HG02642 (cell line): ENCODE measurements around the gene PCDHGC4.

Source experiments
- ATAC-seq: cut with Tn5 transposase; IDR thresholded peaks from one replicate; pipeline ENCODE4 v1.9.1; 2021; ENCODE audit warnings: mild to moderate bottlenecking; ENCODE audit not compliant: unreplicated experiment, poor library complexity

The PCDHGC4 gene

DNA sequence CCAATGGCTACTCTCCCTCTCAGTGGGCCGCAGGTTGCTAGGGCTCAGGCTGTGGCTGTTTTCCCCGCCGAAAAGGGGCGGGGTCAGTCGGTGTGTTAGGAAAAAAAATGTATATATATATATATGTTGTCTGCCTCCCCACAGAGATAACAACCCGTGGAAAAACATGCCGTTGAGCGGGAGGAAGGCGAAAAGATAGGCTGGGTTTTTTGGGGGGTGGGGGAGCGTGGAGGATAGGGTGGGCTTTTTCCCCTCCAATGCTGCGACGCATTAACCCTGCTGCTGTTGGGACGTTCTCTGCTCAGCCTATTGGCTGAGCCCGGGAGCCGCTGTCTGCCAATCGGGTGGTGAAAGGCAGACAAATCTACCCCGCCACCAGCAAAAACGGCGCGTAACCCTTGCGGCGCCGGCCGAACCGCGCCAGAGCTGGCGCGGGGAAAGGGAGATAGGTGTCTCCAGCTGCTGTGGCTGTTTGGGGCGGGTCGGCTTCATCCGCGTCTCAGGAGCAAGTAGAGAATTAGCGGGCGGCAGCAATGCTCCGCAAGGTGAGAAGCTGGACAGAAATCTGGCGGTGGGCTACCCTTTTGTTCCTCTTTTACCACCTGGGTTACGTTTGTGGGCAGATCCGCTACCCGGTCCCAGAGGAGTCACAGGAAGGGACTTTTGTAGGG is at the start of gene PCDHGC4:
Gene PCDHGC4 (plus strand): TSS at position 390 of the 671 bp plus-strand sequence. CDS start 144 bp downstream, at position 534.
- peak; percentile 49 for ATAC-seq

DNA sequence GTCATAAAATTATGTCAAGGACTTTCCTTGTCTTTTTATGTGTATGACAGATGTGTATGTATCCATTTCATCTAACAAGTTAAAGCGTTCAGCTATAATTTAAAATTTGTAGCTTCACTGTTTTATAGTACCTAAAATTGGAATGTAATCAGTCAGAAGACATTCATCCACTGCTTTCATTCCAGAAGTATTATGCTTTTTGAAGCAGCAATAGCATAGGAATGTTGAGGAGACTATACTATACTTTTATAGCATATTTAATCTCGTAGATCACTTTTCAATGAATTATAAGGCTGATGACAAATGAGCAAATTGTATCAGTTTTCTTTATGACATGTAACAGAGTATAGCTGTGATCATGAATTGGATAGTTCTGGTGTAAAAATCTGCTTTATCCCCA is 47.6 kb upstream of the PCDHGC4 start:
- no peak for ATAC-seq

- no peak for ATAC-seq
Measured at GRCh38 chr5:141439411-141440141, 45.3 kb upstream of the PCDHGC4 start.

DNA sequence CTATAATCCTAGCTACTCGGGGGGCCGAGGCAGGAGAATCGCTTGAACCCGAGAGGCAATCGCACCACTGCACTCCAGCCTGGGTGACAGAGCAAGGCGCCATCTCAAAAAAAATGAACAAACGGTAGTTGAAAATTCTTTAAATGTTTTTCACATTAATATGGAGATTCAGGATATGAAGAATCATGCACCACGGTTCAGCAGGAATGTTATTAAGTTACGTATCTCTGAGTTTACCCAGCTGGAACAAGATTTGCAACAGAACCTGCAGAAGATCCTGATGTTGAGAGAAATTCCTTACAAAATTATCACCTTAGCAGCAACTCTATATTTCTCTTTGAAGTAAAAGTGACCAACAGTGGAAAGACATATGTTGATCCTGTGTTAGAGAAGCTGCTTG is 44.5 kb upstream of the PCDHGC4 start:
- ATAC-seq = no peak

DNA sequence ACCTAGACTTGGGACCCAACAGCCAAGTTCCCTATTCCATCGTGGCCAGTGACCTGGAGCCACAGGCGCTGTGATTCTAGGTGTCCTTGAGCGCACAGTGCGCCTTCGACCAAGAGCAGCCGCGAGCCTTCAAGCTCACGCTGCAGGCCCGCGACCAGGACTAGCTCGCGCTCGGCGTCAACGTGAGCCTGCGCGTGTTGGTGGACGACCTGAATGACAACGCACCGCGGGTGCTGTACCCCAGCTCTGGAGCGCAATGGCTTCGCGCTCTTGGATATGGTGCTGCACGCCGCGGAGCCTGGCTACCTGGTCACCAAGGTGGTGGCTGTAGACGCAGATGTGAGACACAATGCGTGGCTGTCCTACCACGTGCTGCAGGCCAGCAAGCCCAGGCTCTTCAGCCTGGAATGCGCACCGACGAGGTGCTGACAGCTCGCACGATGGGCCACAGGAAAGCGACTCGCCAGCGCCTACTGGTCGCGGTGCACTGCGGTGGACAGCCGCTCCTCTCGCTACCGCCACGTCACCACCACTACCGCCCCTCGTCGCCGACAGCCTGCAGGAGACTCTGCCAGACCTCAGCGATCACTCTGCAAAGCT is 43.2 kb upstream of the PCDHGC4 start:
- no peak for ATAC-seq

DNA sequence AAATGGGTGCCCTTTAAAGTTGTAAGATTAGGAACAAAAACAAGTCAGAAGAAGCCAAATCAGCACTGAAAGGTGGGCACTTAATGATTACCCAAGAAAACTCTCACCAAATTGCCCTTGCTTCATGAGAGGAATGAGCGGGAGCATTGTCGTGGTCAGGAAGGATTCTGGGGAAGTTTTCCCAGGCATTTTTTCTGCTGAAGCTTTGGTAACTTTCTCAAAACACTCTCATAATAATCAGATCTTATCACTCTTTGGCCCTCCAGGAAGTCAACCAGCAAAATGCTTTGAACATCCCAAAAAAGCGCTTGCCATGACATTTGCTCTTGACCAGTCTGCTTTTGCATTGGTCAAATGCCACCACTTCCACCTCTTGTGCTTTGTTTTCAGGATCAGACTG is 19.5 kb upstream of the PCDHGC4 start:
- ATAC-seq = no peak

GRCh38 chr5:141475625-141476131 is 9.2 kb upstream of the PCDHGC4 start, which contains the start of gene PCDHGC3:
Gene PCDHGC3 (plus strand): TSS chr5:141475966. CDS start chr5:141476117, 151 bp downstream.
- ATAC-seq = peak; percentile 98

GRCh38 chr5:141476132-141476911 is 8.5 kb upstream of the PCDHGC4 start:
- peak; percentile 36 for ATAC-seq

GRCh38 chr5:141477044-141477575 is 7.7 kb upstream of the PCDHGC4 start:
- no peak for ATAC-seq

- ATAC-seq = no peak
Measured at GRCh38 chr5:141477815-141478214, 7.0 kb upstream of the PCDHGC4 start.

GRCh38 chr5:141478321-141478945 is 6.4 kb upstream of the PCDHGC4 start:
- no peak for ATAC-seq

- ATAC-seq = no peak
Measured at GRCh38 chr5:141479776-141480175, 5.1 kb upstream of the PCDHGC4 start.

GRCh38 chr5:141483902-141484301 is 928 bp upstream of the PCDHGC4 start:
- no peak for ATAC-seq

- ATAC-seq = no peak
Measured at GRCh38 chr5:141484310-141484640, 555 bp upstream of the PCDHGC4 start.

DNA sequence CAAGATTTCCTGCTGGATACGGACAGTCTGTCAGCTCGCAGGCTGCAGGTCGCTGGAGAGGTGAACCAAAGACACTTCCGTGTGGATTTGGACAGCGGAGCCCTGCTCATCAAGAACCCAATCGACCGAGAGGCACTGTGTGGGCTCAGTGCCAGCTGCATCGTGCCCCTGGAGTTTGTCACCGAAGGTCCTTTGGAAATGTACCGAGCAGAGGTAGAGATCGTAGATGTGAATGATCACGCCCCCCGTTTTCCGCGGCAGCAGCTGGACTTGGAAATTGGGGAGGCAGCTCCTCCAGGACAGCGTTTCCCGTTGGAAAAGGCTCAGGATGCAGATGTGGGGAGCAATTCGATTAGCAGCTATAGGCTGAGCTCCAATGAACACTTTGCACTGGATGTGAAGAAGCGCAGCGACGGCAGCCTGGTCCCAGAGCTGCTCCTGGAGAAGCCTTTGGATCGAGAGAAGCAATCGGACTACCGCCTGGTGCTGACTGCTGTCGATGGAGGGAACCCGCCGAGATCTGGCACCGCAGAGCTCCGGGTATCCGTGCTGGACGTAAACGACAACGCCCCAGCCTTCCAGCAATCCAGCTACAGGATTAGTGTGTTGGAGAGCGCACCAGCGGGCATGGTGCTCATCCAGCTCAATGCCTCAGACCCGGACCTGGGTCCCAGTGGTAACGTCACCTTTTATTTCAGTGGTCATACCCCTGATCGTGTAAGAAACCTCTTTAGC is 658 bp downstream of the PCDHGC4 start:
- peak; percentile 10 for ATAC-seq

DNA sequence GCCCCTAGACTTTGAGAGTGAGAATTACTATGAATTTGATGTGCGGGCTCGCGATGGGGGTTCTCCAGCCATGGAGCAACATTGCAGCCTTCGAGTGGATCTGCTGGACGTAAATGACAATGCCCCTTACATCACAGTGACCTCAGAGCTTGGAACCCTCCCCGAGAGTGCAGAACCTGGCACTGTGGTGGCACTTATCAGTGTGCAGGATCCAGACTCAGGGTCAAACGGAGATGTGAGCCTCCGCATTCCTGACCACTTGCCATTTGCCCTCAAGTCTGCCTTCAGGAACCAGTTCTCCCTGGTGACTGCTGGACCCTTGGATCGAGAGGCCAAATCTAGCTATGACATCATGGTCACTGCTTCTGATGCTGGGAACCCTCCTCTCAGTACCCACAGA is 1.3 kb downstream of the PCDHGC4 start:
- no peak for ATAC-seq

GRCh38 chr5:141487131-141487530 is 2.3 kb downstream of the PCDHGC4 start:
- ATAC-seq = no peak

GRCh38 chr5:141488591-141489561 is 4.0 kb downstream of the PCDHGC4 start, which contains the start of gene PCDHGC5:
Gene PCDHGC5 (plus strand): TSS chr5:141489081. CDS start chr5:141489241, 160 bp downstream.
- no peak for ATAC-seq
